Left renal cortex interstitium (tissue), 4 donors: ENCODE results near the gene CASZ1. TPM values are rescaled to one million over a fixed set of nuclear protein-coding genes. Genes with fewer than 3 reads are reported as not detected.

Source experiments
- DNase-seq, 4 donors: peaks; one replicate each; pipeline ENCODE4 v3.0.0-alpha.2; 2013; ENCODE audit warnings: low read depth in 4 of 4, low spot score in 2 of 4, missing footprints in 1 of 4
- polyA plus RNA-seq, 4 donors: library from polyadenylated mRNA; unstranded; fragments of 120-200 nt; gene quantifications; one replicate each; pipeline ENCODE4 v1.2.1, GENCODE V29; 2013; ENCODE audit not compliant: insufficient read length in 4 of 4

The CASZ1 gene
- polyA plus RNA-seq, 4 donors = 13.5 to 24.4 (median 19.8) TPM

DNA sequence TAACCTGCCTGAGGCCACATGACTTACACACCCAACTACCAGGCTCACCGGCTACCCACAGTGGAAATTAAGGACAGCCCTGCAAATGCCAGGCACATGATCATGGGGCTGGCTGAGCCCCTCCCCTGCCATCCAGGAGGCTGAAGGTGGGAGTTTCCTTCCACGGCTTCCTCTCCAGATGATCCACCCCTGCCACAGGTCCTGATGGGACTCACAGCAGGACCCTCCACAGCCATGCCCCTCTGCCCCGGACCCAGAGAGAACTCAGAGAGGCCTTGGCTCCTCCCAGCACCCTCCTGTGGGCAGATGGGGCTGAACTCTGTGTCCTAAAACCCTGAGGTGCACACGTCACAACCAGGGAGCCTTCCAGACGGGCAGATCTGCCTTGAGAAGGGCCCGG, 29.1 kb upstream of the CASZ1 start:
- no peak for DNase-seq

GRCh38 chr1:10824821-10825540, 28.5 kb upstream of the CASZ1 start:
- no peak for DNase-seq

DNA sequence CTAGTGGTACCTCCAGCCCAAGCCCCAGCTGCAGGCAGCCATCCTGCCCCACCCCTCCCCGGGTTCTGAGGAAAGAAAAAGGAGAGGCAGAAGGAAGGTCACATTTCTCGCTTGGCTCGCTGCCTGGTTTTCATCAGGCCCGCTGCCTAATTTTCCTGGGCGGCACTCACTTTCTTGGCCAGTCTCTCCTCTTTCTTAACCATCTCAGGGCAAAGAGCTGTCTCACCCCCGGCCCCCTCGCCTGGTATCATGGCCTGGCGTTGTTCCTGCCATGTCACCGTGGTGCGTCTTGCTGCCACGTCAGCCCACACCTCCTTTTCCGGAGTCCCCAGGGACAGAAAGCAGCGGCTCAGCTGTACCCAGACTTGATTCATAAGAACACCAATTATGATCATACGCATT, 26.6 kb upstream of the CASZ1 start:
- no peak for DNase-seq

- DNase-seq = no peak
Observed at GRCh38 chr1:10821388-10821787, 24.9 kb upstream of the CASZ1 start.

GRCh38 chr1:10820422-10820821, 24.0 kb upstream of the CASZ1 start:
- no peak for DNase-seq

DNA sequence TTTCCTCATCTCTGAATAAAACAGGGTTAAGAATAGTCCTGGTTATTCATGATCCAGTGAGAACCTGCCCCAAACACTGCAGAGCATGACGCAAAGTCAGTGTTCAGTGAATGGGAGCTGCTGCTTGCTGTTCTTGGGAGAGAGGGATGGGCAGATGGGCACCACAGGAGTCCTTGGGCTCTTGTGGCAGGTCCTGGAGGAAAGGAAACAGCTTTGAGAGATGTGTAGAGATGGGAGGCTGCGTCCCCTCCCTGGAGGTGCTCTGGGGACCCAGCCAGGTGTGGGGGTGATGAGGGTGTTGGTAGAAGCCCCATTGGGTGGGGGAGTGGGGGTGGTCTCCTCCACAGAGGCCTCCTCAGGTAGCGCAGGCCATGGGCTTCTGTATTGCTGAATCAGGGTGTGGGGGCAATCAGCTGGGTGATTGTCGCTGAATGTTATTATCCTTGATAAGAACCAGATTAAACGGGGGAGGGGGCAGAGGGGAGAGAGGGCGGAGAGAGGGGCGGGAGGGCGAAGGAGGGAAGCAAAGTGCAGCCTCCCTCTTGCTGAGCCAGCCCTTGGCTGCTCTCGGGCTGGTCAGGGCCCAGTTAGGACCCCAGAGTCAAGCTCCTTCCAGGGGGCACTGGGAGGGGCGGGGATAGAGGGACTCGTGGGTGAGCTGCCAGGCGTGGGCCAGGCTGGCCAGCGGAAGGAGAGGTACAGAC, 22.9 kb upstream of the CASZ1 start:
- DNase-seq = no peak

DNA sequence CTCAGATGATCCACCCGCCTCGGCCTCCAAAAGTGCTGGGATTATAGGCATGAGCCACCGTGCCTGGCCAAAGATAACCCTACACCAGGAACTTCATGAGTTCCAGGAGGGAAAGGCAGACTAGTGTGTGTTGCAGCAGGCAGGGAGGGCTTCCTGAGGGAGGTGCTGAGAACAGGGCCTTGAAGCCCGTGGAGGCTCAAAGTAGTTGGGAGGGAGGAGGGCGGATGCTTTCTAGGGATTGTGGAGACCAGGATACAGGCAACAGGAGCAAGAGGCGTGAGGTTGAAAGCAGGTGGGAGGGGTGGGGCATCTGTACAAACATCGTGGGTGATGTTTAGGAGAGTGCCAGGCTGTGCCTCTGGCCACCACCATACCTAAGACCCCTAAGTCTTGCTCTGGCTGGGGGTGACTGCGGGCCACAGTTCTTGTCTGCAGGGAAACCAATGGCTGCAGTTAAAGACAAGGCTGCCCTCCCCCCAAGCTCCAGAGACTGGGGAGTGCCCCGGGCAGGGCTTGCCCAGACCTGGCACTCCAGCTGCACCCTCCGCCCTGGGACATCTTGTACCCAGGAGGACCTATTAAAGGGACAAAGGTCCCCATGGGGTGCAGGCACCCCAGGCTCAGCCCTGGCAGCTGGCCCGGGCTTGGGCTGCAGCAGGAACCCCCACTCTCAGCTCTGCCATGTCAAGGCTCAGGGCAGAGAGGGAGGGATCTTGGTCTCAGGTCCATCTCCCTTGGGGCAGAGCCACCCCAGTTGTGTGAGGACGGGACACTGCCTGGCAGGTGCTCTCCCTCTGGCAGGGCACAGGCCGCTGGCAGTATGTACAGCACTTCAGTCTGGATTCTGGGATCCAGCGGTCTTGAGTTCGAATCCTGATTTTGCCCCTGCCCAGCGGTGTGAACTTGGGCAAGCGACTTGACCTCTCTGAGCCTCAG, 22.1 kb upstream of the CASZ1 start:
- no peak for DNase-seq

DNA sequence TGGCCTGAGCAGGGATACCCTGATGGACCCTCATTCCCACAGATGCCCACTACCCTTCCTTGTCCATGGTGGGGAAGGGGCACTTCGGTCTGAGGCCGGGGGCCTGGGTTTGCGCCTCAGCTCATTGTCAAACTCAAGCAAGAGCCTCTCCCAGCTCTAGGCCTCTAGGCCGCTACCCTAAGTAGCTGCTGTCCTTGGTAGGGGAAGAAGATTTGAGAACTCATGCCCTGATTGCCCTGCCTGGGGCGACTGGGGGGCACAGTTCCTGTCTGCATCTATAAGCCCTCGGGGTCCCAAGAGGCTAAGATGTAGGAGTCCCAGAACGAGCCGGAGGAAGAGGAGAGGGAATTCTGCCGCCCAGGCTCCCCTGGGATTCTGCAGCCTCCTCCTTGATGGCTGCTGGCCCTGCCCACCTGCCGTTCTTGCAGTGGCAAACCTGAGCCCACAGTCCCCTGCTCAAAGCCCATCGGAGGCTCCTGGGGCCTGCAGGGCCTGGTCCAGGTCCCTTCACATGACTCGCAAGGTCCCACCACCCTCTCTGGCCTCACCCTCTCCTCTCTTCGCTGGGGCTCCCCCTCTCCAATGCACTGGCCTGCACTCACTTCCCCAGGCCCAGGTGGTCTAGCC, 20.4 kb upstream of the CASZ1 start:
- no peak for DNase-seq

DNA sequence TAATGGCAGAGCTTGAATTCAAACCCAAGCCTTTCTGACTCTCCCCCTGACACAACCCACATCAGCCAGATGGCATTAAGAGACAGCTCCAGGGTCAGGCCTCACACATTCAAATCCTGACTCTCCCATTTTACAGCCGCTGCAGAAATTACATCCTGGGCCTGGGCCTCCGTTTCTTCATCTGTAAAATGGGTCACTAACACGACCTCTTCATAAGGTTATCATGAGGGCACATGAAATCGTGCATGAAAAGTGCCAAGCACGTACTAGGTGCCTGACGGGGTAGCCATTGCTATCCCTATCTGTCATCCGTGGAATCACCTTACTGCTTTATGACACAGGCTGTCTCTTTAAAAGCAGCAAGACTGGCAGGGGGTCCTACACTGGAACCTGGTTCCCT, 19.8 kb upstream of the CASZ1 start:
- no peak for DNase-seq

GRCh38 chr1:10815858-10816195, 19.4 kb upstream of the CASZ1 start:
- DNase-seq = no peak

DNA sequence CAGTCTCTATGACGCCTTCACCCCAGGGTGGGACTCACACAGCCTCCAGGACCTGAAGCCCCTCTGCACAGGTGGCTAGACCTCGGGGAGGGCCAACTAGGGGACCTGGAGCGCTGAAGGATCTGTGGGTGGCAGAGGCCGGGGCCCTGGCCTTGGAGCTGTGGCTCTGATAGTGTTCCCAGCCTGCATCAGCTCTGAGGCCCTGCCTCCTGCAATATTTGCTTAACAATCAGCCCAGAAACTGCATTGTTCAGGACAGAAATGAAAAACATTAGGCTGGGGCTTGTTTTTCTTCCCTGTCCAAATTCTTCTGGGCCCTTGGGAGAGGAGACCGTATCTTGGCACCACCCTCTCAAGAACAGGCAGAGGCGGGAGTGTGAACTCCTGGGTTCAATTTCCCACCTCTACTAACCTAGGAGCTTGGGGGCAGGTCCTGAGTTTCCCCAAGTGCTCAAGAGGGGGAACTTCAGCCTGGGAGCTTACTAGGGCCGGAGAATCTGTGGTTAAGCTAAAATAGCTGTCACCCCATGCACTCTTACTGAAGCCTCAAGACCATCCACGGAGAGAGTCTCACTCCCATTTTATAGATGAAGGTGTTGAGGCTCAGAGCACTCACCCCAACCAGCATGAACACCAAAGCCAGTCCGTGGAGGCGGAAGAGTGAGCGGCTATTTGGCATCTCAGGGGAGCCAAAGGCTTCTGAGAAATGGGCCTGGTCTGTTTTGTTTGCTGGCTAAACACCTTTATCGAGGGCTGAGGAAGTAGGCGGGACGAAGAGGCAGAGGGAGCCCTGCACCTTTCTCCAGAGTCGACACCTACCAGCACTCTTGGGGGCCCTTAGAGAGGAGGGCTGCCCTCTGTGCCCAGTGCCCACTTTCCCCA, 18.8 kb upstream of the CASZ1 start:
- no peak for DNase-seq

DNA sequence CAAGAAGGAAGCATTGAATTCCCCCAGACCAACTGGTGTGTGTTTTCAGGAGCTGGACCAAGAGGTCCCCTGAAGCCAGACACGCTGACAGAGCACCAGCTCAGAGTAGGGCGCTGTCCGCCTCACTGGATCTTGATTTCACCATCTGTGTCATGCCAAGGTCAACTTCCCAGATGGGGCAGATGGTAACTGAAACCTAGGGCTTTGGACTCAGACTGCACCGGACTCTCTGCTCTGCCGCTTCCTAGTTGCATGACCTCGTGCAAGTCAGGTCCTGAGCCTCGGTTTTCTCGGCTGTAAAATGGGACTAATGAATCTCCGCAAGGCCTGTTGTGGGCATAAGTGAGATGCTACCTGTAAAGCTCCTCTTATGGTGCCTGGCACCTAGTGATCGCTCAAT, 17.9 kb upstream of the CASZ1 start:
- DNase-seq = no peak

DNA sequence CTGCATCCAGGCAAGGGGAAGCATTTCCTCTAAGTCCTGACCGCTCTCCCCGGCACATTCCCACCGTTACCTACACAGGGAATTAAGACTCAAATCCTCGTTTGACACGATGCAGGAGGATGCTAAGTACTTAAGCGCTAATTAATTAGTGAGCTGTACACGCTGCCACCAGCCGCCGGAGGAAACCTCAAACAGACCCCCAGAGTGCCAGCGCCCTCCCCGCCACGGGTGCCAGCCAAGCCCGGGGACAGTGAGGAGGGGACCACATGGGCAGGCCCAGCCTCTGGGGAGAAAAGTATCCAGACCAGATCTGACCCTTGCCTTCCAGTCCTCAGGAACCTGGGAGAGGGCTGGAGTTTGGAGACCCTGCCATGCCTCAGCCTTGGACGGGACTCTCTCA, 17.4 kb upstream of the CASZ1 start:
- DNase-seq = no peak

GRCh38 chr1:10812387-10812915, 16.0 kb upstream of the CASZ1 start:
- DNase-seq = no peak

- DNase-seq = no peak
Observed at GRCh38 chr1:10808441-10808840, 12.0 kb upstream of the CASZ1 start.

DNA sequence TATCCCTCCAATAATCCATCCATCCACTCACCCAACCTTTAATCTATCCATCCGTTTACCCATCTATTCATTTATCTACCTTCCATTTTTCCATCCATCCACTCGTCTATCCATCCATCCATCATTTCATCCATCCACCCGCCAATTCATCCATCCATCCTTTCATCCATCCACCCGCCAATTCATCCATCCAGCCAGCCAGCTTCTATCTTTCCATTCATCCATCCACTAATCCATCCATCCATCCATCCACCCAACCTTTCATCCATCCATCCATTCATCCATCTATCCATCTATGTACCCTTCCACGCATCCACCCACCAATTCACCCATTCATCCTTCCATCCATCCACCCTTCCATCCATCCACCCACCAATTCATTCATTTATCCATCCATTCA, 10.5 kb upstream of the CASZ1 start:
- no peak for DNase-seq

DNA sequence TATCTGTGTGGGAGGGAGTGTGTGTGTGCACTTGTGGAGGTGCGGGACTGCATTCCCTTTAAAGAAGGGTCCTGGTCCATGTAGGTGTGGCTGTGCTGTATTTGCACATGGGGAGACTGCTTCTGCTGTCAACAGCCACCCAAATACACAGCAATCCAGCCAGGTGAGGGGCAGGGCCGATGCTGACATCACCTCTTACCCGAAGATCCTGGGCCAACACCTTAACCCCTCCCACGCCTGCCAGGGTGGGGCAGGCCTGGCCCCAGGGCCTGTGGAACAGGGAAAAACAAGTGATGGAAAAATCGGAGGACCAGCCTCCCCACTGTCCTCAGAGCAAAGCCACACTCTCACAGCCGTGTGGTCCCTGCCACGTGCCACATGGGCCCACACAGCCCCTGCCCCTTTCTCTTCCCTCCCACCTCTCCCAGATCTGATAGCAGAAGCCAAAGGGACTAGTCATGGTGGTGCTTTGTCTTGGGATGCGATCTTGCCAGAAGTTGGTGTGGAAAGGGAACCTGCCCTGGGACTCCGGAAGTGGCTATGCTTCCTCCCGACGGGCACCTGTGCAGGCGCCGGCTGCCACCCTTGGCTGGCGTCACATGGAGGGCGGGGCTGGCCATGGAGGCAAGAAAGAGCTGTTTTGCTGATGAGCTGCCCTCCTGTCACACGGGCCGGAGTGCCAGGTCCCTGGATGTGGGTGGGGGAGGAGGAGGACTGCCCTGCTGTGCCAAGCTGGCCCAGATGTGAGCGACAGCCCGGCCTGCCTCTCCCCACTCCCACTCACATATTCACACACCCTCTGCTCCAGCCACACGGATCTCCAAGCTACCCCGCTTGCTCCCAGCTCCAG, 7.8 kb upstream of the CASZ1 start:
- DNase-seq = no peak

DNA sequence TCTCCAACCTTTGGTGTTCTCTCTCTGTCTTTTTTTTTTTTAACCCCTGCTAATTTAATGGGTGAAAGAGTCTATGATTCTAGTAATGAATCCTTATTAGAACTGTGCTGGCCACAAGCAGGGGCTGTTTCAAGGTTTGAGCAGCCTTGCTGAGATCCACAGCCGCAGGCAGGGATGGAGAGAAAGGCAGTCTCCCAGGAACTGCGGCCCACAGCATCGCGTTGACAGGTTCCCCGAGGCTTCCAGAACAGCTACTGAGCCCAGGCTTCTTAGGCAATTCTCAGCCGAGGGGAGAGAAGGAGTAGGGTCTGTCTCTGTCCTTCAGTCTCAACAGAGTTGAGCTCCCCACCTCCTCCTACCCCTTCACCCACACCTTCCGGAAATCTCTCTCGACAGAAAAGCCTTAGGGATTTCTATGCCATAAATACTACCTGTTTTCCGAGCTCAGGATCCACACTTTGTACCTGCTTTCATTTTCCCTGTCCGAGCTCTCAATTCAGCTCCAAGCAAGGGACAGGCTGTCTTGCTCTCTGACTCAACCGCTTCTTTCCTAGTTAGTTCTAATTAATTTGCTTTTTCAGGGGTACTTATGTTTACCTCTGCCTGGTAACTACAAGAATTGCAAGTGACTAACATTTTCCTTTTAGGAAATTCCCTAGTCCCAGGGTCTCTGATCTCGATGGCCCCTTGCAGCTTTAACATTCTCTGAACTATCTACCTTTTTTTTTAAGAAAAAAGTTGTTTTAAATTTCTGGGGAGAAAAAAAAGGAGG, 6.7 kb upstream of the CASZ1 start:
- DNase-seq = no peak
